ENCODE measurements around the gene PBXIP1.

- no peak for TF ChIP-seq ARID3A (IDR thresholded peaks at IDR 0.05; ENCODE audit: low read depth, low read length)
- TF ChIP-seq CTCF (CRISPR knock-in tag; IDR thresholded peaks at IDR 0.05), result no peak
- TF ChIP-seq MAFF (IDR thresholded peaks at IDR 0.05; ENCODE audit: low read depth, low read length), result no peak
- no peak for TF ChIP-seq HIC2 (CRISPR knock-in tag; IDR thresholded peaks at IDR 0.05; ENCODE audit: low read depth)
- TF ChIP-seq SIN3A (IDR thresholded peaks at IDR 0.05; ENCODE audit: borderline replicate concordance, low read depth, low read length), result no peak
- TF ChIP-seq FOXK1 (CRISPR knock-in tag; IDR thresholded peaks at IDR 0.05; ENCODE audit: borderline replicate concordance, low read depth), result no peak
- TF ChIP-seq ZNF607 (CRISPR knock-in tag; IDR thresholded peaks at IDR 0.05; ENCODE audit: borderline replicate concordance), result no peak
- TF ChIP-seq HMGA1 (CRISPR knock-in tag; conservative IDR thresholded peaks at IDR 0.05), result no peak
Observed at GRCh38 chr1:154952664-154953063, 3.2 kb downstream of the PBXIP1 start.
